ENCODE results near the gene AXL. TPM values are rescaled to one million over a fixed set of nuclear protein-coding genes. Genes with fewer than 3 reads are reported as not detected.

AXL gene
- total RNA-seq, 1 experiment from 2014 or later, result 128 TPM

DNA sequence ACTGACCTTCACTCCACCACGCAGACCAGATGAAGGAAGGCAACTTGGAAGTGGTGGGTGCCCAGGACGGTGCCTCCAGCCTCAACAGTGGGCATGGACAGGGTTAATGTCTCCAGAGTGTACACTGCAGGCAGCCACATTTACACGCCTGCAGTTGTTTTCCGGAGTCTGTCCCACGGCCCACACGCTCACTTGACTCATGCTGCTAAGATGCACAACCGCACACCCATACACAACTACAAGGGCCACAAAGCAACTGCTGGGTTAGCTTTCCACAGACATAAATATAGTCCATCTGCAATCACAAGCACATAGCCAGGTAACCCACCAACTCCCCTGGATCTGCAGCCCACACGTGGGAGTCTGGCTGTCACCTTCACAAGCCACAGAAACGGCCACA, 12.6 kb upstream of the AXL start:
- no TSS peak for BruUV-seq (replicated peaks)
- Histone ChIP-seq H3K27ac (ENCODE audit: low read length) (no peak overlapping the region), H3K4me1 (ENCODE audit: control insufficient read depth, insufficient read depth, low read length) (no peaks in the 10 kb centered on the region), H3K36me3 (ENCODE audit: control insufficient read depth, insufficient read depth, low read length) (no peaks in the 10 kb centered on the region), H3K4me3 (ENCODE audit: low read depth in 2 of 2, low read length in 2 of 2) (no peak overlapping the region), H3K27me3 (ENCODE audit: control insufficient read depth, insufficient read depth, low read length) (no peaks in the 10 kb centered on the region), H3K9me3 (ENCODE audit: control insufficient read depth, insufficient read depth, low read depth, low read length) (no peaks in the 10 kb centered on the region)
- CTCF ChIA-PET, result no interaction called here
- TF ChIP-seq SIN3A (IDR thresholded peaks at IDR 0.05; ENCODE audit: borderline replicate concordance, insufficient read depth, low read depth, low read length), result no peak
- TF ChIP-seq, protein P1, sequence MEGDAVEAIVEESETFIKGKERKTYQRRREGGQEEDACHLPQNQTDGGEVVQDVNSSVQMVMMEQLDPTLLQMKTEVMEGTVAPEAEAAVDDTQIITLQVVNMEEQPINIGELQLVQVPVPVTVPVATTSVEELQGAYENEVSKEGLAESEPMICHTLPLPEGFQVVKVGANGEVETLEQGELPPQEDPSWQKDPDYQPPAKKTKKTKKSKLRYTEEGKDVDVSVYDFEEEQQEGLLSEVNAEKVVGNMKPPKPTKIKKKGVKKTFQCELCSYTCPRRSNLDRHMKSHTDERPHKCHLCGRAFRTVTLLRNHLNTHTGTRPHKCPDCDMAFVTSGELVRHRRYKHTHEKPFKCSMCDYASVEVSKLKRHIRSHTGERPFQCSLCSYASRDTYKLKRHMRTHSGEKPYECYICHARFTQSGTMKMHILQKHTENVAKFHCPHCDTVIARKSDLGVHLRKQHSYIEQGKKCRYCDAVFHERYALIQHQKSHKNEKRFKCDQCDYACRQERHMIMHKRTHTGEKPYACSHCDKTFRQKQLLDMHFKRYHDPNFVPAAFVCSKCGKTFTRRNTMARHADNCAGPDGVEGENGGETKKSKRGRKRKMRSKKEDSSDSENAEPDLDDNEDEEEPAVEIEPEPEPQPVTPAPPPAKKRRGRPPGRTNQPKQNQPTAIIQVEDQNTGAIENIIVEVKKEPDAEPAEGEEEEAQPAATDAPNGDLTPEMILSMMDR (IDR thresholded peaks at IDR 0.05), result no peak
- TF ChIP-seq POLR2AphosphoS5 (IDR thresholded peaks at IDR 0.05; ENCODE audit: low read depth, low read length), result no peak
- no peak for TF ChIP-seq TCF7L2 (IDR thresholded peaks at IDR 0.05; ENCODE audit: low read depth, low read length)
- POLR2A ChIA-PET, result no interaction called here
- ATAC-seq (no peak), DNase-seq (ENCODE audit: low read depth, low spot score) (no peak)
- in situ Hi-C loops (cut with HindIII; ENCODE audit: low pct_unique_long_range_greater_than_20kb, low sequenced_read_pairs) (no loop called here), intact Hi-C loops (cut with micrococcal nuclease; ENCODE audit: unreplicated experiment) (no loop called here)

DNA sequence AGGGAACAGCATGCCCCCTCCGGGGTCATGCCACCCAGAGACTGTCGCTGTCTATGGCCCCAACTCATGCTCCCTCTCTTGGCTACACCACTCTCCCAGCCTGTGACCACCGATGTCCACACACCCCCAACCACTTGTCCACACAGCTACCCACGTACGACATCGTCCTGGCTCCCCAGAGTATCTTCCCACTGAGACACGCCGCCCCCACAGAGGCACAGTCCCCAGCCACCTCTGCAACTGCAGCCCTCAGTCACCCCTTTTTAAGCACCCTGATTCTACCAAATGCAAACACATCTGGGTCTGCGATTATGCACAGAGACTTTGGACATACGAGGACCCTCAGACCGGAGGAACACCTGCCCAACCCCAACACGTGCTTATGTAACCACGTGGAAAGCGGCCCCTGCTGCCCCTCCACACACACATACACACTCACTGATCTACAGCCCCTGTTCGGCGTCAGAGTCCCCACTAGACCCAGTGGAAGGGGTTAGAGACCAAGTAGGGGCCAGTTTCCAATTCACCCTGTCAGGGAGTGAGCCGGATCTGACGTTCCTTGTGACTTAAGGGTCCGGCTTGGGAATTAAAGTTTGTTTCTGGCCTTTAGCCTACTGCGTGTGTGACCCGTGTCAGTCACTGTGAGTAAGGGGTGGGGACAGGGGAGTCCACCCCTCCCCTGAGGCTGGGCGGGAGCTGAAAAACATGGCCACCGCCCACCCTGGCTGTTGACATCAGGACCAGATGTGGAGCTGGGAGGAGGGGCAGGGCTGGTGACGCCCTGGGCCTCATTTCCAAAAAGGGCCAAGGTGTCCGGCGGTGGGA, 11.9 kb upstream of the AXL start:
- TF ChIP-seq, protein P2, sequence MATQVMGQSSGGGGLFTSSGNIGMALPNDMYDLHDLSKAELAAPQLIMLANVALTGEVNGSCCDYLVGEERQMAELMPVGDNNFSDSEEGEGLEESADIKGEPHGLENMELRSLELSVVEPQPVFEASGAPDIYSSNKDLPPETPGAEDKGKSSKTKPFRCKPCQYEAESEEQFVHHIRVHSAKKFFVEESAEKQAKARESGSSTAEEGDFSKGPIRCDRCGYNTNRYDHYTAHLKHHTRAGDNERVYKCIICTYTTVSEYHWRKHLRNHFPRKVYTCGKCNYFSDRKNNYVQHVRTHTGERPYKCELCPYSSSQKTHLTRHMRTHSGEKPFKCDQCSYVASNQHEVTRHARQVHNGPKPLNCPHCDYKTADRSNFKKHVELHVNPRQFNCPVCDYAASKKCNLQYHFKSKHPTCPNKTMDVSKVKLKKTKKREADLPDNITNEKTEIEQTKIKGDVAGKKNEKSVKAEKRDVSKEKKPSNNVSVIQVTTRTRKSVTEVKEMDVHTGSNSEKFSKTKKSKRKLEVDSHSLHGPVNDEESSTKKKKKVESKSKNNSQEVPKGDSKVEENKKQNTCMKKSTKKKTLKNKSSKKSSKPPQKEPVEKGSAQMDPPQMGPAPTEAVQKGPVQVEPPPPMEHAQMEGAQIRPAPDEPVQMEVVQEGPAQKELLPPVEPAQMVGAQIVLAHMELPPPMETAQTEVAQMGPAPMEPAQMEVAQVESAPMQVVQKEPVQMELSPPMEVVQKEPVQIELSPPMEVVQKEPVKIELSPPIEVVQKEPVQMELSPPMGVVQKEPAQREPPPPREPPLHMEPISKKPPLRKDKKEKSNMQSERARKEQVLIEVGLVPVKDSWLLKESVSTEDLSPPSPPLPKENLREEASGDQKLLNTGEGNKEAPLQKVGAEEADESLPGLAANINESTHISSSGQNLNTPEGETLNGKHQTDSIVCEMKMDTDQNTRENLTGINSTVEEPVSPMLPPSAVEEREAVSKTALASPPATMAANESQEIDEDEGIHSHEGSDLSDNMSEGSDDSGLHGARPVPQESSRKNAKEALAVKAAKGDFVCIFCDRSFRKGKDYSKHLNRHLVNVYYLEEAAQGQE (IDR thresholded peaks at IDR 0.05; ENCODE audit: insufficient read depth in 1 of 2, low read depth in 2 of 2, low read length in 1 of 2), result no peak
- TF ChIP-seq SIN3A (IDR thresholded peaks at IDR 0.05; ENCODE audit: borderline replicate concordance, insufficient read depth, low read depth, low read length), result no peak
- no peak for TF ChIP-seq POLR2AphosphoS5 (IDR thresholded peaks at IDR 0.05; ENCODE audit: low read depth, low read length)
- TF ChIP-seq, protein P1 (IDR thresholded peaks at IDR 0.05), result no peak
- TF ChIP-seq TCF7L2 (IDR thresholded peaks at IDR 0.05; ENCODE audit: low read depth, low read length), result no peak
- in situ Hi-C loops (cut with HindIII; ENCODE audit: low pct_unique_long_range_greater_than_20kb, low sequenced_read_pairs), result no loop called here
- BruUV-seq (replicated peaks), result no TSS peak
- no peaks in the 10 kb centered on the region for H3K36me3 ChIP-seq (ENCODE audit: control insufficient read depth, insufficient read depth, low read length)
- no peaks in the 10 kb centered on the region for H3K27me3 ChIP-seq (ENCODE audit: control insufficient read depth, insufficient read depth, low read length)
- ATAC-seq (no peak), DNase-seq (ENCODE audit: low read depth, low spot score) (no peak)
- intact Hi-C loops (cut with micrococcal nuclease; ENCODE audit: unreplicated experiment), result no loop called here
- H3K27ac ChIP-seq (ENCODE audit: low read length), result no peak overlapping the region
- no peaks in the 10 kb centered on the region for H3K4me1 ChIP-seq (ENCODE audit: control insufficient read depth, insufficient read depth, low read length)
- H3K4me3 ChIP-seq (ENCODE audit: low read depth in 2 of 2, low read length in 2 of 2), result no peak overlapping the region
- H3K9me3 ChIP-seq (ENCODE audit: control insufficient read depth, insufficient read depth, low read depth, low read length), result no peaks in the 10 kb centered on the region
- POLR2A ChIA-PET, result no interaction called here
- CTCF ChIA-PET, result no interaction called here

Data from Panc1 (cell line).